ENCODE data around the gene DPRX. TPM values are rescaled to one million over a fixed set of nuclear protein-coding genes. Genes with fewer than 3 reads are reported as not detected.

DPRX gene
- total RNA-seq, 4 donors from 2014 or later: not detected

DNA sequence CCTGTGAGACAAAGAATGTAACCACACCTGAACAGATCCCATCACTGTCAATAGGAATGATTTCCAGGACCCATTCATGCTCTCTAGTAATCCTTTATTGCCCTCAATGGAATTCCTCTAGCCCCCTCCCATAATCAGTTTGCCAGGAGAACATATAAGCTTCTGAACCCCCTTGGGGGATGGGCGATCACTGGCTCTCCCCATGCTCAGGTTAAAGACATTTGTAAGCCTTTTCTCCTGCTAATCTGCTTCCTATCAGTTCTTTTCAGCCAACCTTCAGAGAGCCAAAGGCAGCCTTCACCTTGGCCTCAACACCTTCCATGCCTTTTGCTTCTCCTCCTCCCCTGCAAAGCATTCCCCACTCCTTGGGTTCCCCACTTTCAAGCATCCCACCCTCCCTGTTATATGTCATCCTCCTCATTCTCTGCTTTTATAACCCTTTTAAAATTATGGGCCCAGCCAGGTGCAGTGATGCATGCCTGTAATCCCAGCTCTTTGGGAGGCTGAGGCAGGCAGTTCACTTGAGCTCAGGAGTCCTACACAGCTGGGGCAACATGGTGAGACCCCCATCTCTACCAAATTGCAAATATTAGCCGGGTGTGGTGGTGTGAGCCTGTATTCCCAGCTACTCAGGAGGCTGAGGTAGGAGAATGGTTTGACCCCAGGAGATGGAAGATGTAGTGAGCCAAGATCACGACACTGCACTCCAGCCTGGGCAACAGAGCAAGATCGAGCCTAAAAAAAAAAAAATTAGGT, 12.4 kb downstream of the DPRX start:
- Histone ChIP-seq H3K4me1 (no peaks in the 10 kb centered on the region), H3K4me3 (replicated peaks in 1 of 3) (no peak overlapping the region), H3K9me3 (no peaks in the 10 kb centered on the region), H3K36me3 (no peaks in the 10 kb centered on the region), H3K27ac (no peak overlapping the region), H3K27me3 (no peaks in the 10 kb centered on the region)
- WGBS, 2 donors: 78 to 85% methylated on average over 4 of the region's 4 CpGs
- TF ChIP-seq, protein P1, sequence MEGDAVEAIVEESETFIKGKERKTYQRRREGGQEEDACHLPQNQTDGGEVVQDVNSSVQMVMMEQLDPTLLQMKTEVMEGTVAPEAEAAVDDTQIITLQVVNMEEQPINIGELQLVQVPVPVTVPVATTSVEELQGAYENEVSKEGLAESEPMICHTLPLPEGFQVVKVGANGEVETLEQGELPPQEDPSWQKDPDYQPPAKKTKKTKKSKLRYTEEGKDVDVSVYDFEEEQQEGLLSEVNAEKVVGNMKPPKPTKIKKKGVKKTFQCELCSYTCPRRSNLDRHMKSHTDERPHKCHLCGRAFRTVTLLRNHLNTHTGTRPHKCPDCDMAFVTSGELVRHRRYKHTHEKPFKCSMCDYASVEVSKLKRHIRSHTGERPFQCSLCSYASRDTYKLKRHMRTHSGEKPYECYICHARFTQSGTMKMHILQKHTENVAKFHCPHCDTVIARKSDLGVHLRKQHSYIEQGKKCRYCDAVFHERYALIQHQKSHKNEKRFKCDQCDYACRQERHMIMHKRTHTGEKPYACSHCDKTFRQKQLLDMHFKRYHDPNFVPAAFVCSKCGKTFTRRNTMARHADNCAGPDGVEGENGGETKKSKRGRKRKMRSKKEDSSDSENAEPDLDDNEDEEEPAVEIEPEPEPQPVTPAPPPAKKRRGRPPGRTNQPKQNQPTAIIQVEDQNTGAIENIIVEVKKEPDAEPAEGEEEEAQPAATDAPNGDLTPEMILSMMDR (IDR thresholded peaks at IDR 0.05): no peak
- TF ChIP-seq POLR2A (IDR thresholded peaks at IDR 0.05): no peak
- intact Hi-C loops (cut with DNase I): no loop called here
- no peak for DNase-seq

DNA sequence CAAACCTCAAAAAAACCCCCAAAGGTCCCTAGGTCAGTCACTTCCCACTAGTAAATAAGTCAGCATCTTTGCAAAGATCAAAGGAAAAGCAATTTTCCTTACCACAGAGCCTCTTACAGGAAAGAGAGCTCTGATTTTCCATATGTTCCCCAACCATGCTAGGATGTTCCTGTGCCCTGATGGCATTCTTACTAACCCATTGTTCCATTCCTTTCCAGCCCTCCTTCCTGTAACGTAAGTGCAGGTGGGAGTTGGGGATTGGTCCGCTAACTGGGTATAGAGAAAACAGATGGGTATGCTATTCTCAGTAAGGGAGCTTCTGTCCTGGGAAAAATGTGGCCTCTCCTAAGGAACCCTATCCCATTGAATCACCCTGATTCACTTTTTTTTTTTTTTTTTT, 14.3 kb downstream of the DPRX start:
- H3K9me3 ChIP-seq: no peaks in the 10 kb centered on the region
- H3K4me3 ChIP-seq (replicated peaks in 1 of 3): no peak overlapping the region
- DNase-seq: no peak
- no peaks in the 10 kb centered on the region for H3K4me1 ChIP-seq
- TF ChIP-seq, protein P1 (IDR thresholded peaks at IDR 0.05): no peak
- no peak for TF ChIP-seq POLR2A (IDR thresholded peaks at IDR 0.05)
- intact Hi-C loops (cut with DNase I): no loop called here
- no peaks in the 10 kb centered on the region for H3K27me3 ChIP-seq
- no peak overlapping the region for H3K27ac ChIP-seq
- 80 to 91% methylated on average over 2 of the region's 2 CpGs for WGBS, 2 donors
- H3K36me3 ChIP-seq: no peaks in the 10 kb centered on the region

DNA sequence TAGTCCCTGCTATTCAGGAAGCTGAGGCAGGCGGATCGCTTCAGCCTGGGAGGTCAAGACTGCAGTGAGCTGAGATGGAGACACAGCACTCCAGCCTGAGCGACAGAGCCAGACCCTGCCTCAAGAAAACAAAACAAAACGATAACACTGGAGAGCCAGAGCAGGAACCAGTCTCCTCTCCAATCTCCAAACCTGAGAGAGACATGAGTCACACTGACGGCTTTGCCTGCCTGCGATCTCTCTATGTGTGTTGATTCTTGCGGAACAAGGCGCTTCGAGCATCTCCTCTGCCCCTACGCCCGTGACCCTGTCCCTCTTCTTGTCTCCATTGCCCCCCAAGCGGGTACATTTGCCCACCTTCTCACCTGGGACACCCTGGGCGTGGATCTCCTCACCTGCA, 15.6 kb downstream of the DPRX start:
- Histone ChIP-seq H3K27me3 (no peaks in the 10 kb centered on the region), H3K36me3 (no peaks in the 10 kb centered on the region), H3K4me1 (no peaks in the 10 kb centered on the region), H3K27ac (no peak overlapping the region), H3K9me3 (no peaks in the 10 kb centered on the region), H3K4me3 (replicated peaks in 1 of 3) (no peak overlapping the region)
- no peak for TF ChIP-seq POLR2A (IDR thresholded peaks at IDR 0.05)
- TF ChIP-seq, protein P1 (IDR thresholded peaks at IDR 0.05): no peak
- 88 to 90% methylated on average over 13 of the region's 13 CpGs for WGBS, 2 donors
- no peak for DNase-seq
- intact Hi-C loops (cut with DNase I): no loop called here

DNA sequence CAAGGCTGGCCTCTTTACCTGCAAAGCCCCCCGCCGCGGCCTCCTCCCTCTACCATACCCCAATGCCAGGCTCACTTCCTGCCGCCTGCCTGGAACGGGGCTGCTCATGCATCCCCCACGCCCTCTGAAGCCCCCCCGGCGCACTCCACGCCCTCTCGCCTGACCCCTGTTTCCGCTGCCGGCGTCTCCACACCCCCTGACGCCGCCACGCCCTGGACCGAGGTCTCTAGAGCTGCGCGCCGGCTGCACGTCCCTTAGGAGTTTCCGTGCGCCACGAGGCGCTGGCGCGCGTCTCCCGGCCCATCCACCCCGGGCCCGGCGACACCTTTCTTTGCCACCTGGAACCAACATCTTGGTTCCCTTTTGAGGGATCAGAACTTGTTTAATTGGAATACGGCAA, 16.0 kb downstream of the DPRX start:
- H3K4me1 ChIP-seq: no peaks in the 10 kb centered on the region
- 96 to 97% methylated on average over 33 of the region's 33 CpGs for WGBS, 2 donors
- DNase-seq: no peak
- no peak overlapping the region for H3K4me3 ChIP-seq (replicated peaks in 1 of 3)
- intact Hi-C loops (cut with DNase I): no loop called here
- TF ChIP-seq, protein P1 (IDR thresholded peaks at IDR 0.05): no peak
- TF ChIP-seq POLR2A (IDR thresholded peaks at IDR 0.05): no peak
- H3K36me3 ChIP-seq: no peaks in the 10 kb centered on the region
- no peaks in the 10 kb centered on the region for H3K9me3 ChIP-seq
- H3K27ac ChIP-seq: no peak overlapping the region
- H3K27me3 ChIP-seq: no peaks in the 10 kb centered on the region

DNA sequence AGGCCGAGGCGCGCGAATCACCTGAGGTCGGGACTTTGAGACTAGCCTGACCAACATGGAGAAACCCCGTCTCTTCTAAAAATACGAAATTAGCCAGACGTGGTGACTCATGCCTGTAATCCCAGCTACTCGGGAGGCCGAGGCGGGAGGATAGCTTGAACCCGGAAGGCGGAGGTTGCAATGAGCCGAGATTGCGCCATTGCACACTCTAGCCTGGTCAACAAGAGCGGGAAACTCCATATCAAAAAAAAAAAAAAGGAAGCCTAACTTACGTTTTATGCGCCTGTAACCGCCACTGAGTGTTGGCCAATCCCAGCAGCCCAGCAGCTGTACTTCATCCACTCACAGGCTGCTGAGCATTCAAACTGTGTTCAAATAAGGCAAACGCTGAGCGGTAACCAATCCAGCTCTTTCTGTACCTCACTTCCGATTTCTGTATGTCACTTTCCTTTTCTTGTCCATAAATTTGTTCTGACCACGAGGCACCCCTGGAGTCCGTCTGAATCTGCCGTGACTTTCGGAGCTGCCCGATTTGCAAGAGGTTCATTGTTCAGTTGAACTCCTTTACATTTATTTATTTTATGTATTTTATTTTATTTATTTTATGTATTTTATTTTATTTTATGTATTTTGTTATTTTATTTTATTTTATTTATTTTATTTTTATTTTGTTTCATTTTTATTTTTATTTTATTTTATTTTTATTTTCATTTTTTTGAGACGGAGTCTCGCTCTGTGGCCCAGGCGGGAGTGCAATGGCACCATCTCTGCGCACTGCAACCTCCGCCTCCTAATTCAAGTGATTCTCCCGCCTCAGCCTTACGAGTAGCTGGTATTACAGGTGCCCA, 18.2 kb downstream of the DPRX start:
- intact Hi-C loops (cut with DNase I): no loop called here
- no peak overlapping the region for H3K27ac ChIP-seq
- no peaks in the 10 kb centered on the region for H3K9me3 ChIP-seq
- no peak for DNase-seq
- no peaks in the 10 kb centered on the region for H3K36me3 ChIP-seq
- H3K4me3 ChIP-seq (replicated peaks in 1 of 3): no peak overlapping the region
- TF ChIP-seq, protein P1 (IDR thresholded peaks at IDR 0.05): no peak
- 96% methylated on average over 34 of the region's 34 CpGs for WGBS, 2 donors
- no peaks in the 10 kb centered on the region for H3K27me3 ChIP-seq
- H3K4me1 ChIP-seq: no peaks in the 10 kb centered on the region

All from thyroid gland (tissue), 4 donors.